Neural cell (in vitro differentiated cells): Measurements from ENCODE around the gene NUDCD3.

Experiments used
- EP300 ChIP-seq: fragments of 450-650 bp; conservative IDR thresholded peaks from 2 replicates; pipeline ENCODE4 v1.6.1; 2014; ENCODE audit warnings: antibody characterized with exemption, mild to moderate bottlenecking, moderate library complexity; ENCODE audit not compliant: poor library complexity, severe bottlenecking
- EZH2 ChIP-seq: fragments of 200-600, 300-800 bp; shearing (Covaris generic), sonication (generic); IDR thresholded peaks from 2 replicates; pipeline ENCODE4 v1.6.1; 2014; ENCODE audit warnings: antibody characterized with exemption, low read length, borderline replicate concordance, mild to moderate bottlenecking; ENCODE audit not compliant: insufficient read depth, poor library complexity, severe bottlenecking
- POLR2AphosphoS5 ChIP-seq: IDR thresholded peaks from 2 replicates; pipeline ENCODE4 v1.6.1; 2012
- SMC3 ChIP-seq: fragments of 450-650 bp; conservative IDR thresholded peaks from 2 replicates; pipeline ENCODE4 v1.6.1; 2014; ENCODE audit warnings: antibody characterized with exemption, mild to moderate bottlenecking, moderate library complexity; ENCODE audit not compliant: poor library complexity
- TAF1 ChIP-seq: IDR thresholded peaks from 2 replicates; pipeline ENCODE4 v1.6.1; 2012; ENCODE audit warnings: low read depth
- TF ChIP-seq, protein P1 (sequence below): fragments of 450-650 bp; IDR thresholded peaks from 2 replicates; pipeline ENCODE4 v1.5.1; 2014; ENCODE audit warnings: antibody characterized with exemption, mild to moderate bottlenecking, moderate library complexity; ENCODE audit not compliant: poor library complexity, severe bottlenecking

DNA sequence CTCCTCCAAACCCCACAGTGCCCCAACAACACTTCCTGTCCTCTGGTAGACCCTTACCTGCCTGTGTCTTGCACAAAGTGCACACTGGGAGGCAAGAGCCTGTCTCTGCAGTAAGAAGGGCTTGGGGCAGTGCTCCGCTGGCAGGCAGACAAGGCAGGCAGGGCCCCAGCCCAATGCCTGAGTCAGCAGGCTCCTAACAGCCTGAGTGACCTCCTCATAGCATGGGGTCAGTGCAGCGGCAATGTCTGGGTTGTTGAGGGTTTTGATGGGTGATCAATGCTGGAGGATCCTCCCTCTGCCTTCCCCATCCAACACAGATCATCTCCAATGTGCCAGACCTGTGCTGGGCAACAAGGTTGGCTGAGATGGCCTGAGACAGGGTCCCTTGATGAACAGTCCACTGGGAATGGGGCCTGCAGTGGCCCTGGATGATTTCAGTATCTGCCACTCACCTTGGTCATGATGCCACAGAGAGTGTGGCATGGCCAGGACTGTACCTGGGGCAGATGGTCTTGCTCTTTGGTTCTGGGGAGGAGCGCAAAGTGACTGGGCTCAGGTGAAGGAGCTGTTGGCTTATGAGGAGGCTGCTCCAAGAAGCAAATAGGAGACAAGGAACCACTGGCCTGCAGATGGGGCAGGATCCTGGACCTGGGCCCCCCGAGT lies 109.5 kb downstream of the NUDCD3 start:
- TF ChIP-seq TAF1 = no peak
- TF ChIP-seq EZH2 = no peak
- TF ChIP-seq, protein P1, sequence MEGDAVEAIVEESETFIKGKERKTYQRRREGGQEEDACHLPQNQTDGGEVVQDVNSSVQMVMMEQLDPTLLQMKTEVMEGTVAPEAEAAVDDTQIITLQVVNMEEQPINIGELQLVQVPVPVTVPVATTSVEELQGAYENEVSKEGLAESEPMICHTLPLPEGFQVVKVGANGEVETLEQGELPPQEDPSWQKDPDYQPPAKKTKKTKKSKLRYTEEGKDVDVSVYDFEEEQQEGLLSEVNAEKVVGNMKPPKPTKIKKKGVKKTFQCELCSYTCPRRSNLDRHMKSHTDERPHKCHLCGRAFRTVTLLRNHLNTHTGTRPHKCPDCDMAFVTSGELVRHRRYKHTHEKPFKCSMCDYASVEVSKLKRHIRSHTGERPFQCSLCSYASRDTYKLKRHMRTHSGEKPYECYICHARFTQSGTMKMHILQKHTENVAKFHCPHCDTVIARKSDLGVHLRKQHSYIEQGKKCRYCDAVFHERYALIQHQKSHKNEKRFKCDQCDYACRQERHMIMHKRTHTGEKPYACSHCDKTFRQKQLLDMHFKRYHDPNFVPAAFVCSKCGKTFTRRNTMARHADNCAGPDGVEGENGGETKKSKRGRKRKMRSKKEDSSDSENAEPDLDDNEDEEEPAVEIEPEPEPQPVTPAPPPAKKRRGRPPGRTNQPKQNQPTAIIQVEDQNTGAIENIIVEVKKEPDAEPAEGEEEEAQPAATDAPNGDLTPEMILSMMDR = no peak
- TF ChIP-seq EP300 = no peak
- TF ChIP-seq SMC3 = no peak
- no peak for TF ChIP-seq POLR2AphosphoS5
